Lower leg skin (tissue), 4 donors: ENCODE results near the gene SEPTIN8. TPM values are rescaled to one million over a fixed set of nuclear protein-coding genes. Genes with fewer than 3 reads are reported as not detected.

ENCODE experiments used
- DNase-seq, 2 donors: peaks; one replicate each; pipeline ENCODE4 v3.0.0-alpha.2; 2019; ENCODE audit warnings: low spot score in 2 of 2
- H3K4me3 ChIP-seq: fragments of 200-600 bp; sonication (generic); 2 replicates; pipeline ENCODE4 v1.5.1; 2017; ENCODE audit warnings: mild to moderate bottlenecking, low read depth; ENCODE audit not compliant: poor library complexity, severe bottlenecking
- POLR2A ChIP-seq, 2 donors: fragments of 450-650 bp; IDR thresholded peaks; one replicate each; pipeline ENCODE4 v1.6.1; 2016 to 2017; ENCODE audit warnings: antibody characterized with exemption in 2 of 2, mild to moderate bottlenecking in 1 of 2, moderate library complexity in 1 of 2
- WGBS, 2 donors: methylation state at CpG; one replicate each; pipeline ENCODE4 v1.1.5; 2018; 5-methylcytosine and 5-hydroxymethylcytosine counted together
- intact Hi-C: fragments of 100-400 bp; cut with DNase I; formaldehyde crosslinking; loops from one replicate; pipeline ENCODE4 v1.15.0; 2023; ENCODE audit warnings: low total_unique reads
- total RNA-seq, 4 donors: library from RNA; depleted of rRNA; stranded (reverse); fragments of >200 nt; gene quantifications; one replicate each; pipeline ENCODE4 v1.1.0, GENCODE V29; 2016
- TF ChIP-seq, protein P1 (sequence below), 3 donors: fragments of 450-650 bp; IDR thresholded peaks; one replicate each; pipeline ENCODE4 v1.5.1; 2016; ENCODE audit warnings: antibody characterized with exemption in 3 of 3, mild to moderate bottlenecking in 3 of 3, moderate library complexity in 2 of 3

The SEPTIN8 gene
- total RNA-seq, 4 donors from 2014 or later: 70.0 to 99.6 (median 87.8) TPM

DNA sequence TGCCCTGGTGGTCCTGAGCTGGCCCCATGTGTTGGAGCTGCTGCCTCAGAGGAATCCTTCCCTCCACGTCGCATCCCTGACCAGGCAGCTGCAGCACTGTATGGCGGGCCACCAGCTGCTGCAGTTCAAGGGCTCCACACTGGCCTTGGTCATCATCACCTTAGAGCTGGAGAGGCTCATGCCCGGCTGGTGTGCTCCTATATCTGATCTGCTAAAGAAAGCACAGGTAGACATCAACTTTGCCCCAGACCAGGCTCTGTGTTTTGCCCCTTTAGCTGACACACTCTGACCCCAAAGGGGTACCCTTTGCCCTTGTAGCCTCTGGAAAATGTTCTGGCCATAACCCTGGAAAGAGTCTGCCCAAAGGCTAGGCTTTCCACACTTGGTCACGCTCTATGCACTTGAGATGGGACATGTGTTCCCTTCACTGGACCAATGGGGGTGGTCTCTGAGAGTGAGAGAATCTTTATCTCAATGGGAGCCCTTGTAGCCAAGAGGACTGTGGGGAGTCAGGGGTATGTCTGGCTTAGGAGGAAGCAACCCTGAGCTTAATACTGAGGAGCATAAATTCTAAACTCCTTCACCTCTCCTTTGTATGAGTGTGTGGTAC is 25.0 kb downstream of the SEPTIN8 start:
- DNase-seq: no peak
- TF ChIP-seq, protein P1, sequence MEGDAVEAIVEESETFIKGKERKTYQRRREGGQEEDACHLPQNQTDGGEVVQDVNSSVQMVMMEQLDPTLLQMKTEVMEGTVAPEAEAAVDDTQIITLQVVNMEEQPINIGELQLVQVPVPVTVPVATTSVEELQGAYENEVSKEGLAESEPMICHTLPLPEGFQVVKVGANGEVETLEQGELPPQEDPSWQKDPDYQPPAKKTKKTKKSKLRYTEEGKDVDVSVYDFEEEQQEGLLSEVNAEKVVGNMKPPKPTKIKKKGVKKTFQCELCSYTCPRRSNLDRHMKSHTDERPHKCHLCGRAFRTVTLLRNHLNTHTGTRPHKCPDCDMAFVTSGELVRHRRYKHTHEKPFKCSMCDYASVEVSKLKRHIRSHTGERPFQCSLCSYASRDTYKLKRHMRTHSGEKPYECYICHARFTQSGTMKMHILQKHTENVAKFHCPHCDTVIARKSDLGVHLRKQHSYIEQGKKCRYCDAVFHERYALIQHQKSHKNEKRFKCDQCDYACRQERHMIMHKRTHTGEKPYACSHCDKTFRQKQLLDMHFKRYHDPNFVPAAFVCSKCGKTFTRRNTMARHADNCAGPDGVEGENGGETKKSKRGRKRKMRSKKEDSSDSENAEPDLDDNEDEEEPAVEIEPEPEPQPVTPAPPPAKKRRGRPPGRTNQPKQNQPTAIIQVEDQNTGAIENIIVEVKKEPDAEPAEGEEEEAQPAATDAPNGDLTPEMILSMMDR (IDR thresholded peaks at IDR 0.05): no peak
- TF ChIP-seq POLR2A (IDR thresholded peaks at IDR 0.05): no peak
- intact Hi-C loops: loop anchor here (10.0 kb wide), 1 partner anchor 63 kb away; the partner anchor contains the start of gene SOWAHA
- H3K4me3 ChIP-seq: no peak overlapping the region
- 92 to 96% methylated on average over 5 of the region's 5 CpGs for WGBS, 2 donors

DNA sequence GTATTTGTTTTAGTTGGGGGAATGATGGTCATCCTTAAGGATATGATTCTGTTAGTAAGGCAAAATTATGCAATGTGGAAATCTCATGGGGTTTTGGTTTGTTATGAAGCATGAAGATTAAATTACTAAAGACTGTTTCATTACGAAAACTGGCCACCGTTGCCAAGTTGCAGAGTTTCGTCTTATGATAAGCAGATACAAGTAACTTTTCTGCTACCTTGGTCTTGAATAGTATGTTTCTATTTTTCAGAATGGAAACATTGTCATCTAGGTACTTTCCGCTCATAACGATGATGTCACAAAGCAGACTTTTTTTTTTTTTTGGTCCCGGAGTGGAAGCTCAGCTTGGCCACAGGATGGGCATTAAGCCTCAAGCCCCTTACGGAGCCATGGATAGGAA is 25.6 kb downstream of the SEPTIN8 start:
- 58 to 64% methylated on average over 7 of the region's 7 CpGs for WGBS, 2 donors
- no peak for TF ChIP-seq POLR2A (IDR thresholded peaks at IDR 0.05)
- TF ChIP-seq, protein P1 (IDR thresholded peaks at IDR 0.05): no peak
- peak in 1 of 2 donors; percentile 77 for DNase-seq
- intact Hi-C loops: loop anchor here (10.0 kb wide), 1 partner anchor 63 kb away; the partner anchor contains the start of gene SOWAHA
- no peak overlapping the region for H3K4me3 ChIP-seq

DNA sequence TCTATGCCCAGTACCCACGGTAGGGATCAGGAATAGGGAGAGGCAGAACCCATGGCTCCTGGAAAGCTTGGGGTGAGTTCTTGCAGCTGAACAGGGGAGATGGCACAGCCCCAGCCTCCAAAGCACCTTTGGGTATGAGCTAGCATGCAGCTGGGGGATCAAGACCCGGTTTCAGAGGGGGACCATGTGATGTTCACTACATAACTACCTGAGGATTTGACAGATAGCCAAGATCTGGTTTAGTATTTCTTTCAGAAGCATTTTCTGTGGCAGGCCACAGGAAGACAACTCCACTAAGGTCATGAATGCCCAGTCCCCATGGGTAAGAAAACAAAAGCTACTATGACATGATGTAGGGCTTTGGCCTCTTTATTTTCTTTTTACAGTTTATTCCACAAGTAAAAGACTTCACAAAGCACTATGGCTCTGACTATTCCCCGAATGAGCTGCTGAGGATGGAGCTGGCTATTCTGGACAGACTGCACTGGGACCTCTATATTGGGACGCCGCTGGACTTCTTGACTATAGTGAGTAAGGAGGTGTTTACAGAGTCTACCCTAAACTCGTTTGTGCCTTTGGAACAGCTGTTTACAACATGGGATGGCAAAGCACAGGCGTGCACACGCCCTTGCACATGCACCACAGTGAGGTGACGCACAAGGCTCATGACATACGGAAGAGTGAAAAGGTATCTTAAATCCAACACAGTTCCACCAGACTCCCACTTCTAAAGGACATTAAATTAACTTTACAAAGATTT is 26.4 kb downstream of the SEPTIN8 start:
- whole genome bisulfite sequencing, 2 donors: 69 to 77% methylated on average over 10 of the region's 10 CpGs
- H3K4me3 ChIP-seq: no peak overlapping the region
- no peak for DNase-seq

DNA sequence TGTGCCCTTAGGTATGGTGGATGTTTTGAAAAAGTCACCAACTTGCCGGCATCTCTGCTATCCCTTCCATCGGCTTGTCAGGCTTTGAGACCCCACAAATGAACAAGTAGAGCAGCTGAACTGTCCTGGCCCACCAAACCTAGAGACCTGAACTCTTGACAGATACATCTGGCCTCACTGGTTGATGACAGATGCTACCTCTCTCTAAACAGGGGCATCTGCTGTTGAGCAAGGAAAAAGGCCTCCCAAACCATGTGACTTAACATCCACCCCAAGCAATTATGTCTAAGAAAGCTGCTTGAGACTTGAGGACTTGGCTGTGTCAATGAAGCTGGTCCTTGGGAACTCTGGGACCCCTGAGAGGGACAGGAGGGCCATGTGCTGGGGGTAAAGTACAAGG is 27.5 kb downstream of the SEPTIN8 start:
- TF ChIP-seq POLR2A (IDR thresholded peaks at IDR 0.05): no peak
- TF ChIP-seq, protein P1 (IDR thresholded peaks at IDR 0.05): no peak
- no peak overlapping the region for H3K4me3 ChIP-seq
- WGBS, 2 donors: 95 to 100% methylated on average over 2 of the region's 2 CpGs
- DNase-seq: no peak
- intact Hi-C loops: no loop called here

More for the DNA sequence above, 26.4 kb downstream of the SEPTIN8 start:
- intact Hi-C loops: loop anchor here (10.0 kb wide), 1 partner anchor 64 kb away; the partner anchor contains the start of gene SOWAHA
- TF ChIP-seq POLR2A (IDR thresholded peaks at IDR 0.05): no peak
- TF ChIP-seq, protein P1 (IDR thresholded peaks at IDR 0.05): no peak

DNA sequence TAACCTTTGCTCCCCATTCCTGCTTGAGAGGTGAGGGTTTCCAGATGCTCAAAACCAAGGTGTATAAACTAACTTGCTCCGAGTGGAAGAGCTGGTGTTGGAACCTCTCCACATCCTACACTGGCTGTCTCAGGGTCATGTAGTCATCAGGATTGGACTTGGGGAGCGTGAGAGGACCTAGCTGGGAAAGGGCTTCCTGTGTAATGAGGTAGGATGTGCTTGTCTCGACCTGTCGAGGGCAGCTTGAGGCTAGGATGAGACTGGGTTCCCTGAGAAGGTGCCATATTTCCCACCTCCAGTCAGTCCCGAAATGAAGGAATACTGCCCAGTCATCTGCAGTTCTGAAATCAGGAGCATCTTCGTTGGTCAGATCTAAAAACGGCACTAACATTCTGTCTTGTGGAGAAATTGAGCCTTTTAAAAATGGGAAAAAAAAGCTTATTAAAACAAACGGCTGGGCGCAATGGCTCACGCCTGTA is 28.5 kb downstream of the SEPTIN8 start:
- TF ChIP-seq, protein P1 (IDR thresholded peaks at IDR 0.05): no peak
- no peak for TF ChIP-seq POLR2A (IDR thresholded peaks at IDR 0.05)
- no peak overlapping the region for H3K4me3 ChIP-seq
- DNase-seq: no peak
- WGBS, 2 donors: 88 to 90% methylated on average over 10 of the region's 10 CpGs
- intact Hi-C loops: no loop called here
